Measurements from ENCODE around the gene AUP1.

Gene AUP1

DNA sequence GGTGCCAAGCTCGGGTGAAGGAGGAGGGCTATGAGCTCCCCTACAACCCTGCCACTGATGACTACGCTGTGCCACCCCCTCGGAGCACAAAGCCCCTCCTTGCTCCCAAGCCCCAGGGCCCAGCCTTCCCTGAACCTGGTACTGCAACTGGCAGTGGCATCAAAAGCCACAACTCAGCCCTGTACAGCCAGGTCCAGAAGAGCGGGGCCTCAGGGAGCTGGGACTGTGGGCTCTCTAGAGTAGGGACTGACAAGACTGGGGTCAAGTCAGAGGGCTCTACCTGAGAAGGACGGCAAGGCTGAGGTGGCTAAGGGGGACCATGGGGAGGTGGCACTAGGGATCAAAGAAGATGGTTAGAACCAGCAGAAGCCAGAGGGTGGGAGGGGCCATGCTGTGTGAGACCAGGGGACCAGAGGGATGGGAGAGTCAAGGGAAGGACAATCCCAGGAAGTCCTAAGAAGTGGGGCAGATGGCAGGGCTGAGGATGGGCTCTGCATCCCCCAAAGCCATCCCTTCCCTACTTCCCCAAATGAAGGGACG is 27.4 kb upstream of the AUP1 start:
- no peak for DNase-seq (ENCODE audit: low spot score)

DNA sequence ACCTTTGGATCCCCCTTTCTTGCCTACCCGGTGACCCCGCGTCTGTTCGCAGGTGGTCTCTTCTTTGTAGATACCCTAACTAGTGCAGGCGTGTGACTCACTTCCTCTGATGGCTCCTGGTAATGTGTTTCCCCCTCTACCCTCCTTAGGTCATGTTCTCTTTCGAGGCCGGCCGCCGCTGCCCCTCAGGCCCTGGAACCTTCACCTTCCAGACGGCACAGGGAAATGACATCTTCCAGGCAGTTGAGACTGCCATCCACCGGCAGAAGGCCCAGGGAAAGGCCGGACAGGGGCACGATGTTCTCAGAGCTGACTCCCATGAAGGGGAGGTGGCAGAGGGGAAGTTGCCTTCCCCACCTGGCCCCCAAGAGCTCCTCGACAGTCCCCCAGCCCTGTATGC is 26.7 kb upstream of the AUP1 start:
- DNase-seq (ENCODE audit: low spot score), result no peak

DNA sequence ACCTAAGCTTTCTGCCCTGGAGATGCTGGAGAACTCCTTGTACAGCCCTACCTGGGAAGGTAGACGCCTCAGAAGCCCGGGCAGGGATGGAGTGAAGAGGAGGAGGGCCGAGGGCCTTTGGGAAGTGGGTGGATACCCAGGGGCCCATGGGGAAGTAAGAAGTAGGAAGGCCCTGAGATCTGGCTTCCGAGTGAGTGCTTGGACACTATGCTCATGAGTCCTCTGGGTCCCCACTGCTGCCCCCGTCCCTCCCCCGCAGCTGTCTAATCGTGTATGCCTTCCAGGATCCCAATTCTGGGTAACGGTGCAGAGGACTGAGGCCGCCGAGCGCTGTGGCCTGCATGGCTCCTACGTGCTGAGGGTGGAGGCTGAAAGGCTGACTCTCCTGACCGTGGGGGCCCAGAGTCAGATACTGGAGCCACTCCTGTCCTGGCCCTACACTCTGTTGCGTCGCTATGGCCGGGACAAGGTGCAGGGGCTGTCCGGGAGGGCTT is 26.2 kb upstream of the AUP1 start:
- DNase-seq (ENCODE audit: low spot score), result no peak

DNA sequence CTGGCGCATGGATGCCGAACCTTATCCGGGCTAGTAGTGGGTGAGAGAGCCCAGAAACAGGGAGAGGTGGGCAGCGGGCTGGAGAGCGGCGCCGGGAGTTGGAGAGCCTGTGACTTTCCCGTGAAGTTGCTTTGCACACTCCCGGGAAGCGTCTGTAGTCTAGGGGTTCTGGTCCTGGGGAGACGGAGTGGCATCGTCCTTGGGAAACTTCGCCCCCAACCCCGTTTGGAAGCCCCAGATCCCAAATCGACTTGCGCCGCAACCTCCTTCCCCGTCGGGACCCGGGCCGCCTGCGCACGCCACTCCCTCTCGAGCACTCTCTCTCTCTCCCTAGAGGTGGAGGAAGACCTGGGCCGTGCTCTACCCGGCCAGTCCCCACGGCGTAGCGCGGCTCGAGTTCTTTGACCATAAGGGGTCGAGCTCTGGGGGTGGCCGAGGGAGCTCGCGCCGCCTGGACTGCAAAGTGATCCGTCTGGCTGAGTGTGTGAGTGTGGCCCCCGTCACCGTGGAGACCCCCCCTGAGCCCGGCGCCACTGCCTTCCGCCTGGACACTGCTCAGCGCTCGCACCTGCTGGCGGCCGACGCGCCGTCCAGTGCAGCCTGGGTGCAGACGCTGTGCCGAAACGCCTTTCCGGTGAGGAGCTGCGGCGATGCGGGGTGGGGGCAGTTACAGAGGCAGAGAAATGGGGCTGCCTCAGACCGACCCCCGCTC is 25.5 kb upstream of the AUP1 start:
- DNase-seq (ENCODE audit: low spot score), result peak; percentile 75

DNA sequence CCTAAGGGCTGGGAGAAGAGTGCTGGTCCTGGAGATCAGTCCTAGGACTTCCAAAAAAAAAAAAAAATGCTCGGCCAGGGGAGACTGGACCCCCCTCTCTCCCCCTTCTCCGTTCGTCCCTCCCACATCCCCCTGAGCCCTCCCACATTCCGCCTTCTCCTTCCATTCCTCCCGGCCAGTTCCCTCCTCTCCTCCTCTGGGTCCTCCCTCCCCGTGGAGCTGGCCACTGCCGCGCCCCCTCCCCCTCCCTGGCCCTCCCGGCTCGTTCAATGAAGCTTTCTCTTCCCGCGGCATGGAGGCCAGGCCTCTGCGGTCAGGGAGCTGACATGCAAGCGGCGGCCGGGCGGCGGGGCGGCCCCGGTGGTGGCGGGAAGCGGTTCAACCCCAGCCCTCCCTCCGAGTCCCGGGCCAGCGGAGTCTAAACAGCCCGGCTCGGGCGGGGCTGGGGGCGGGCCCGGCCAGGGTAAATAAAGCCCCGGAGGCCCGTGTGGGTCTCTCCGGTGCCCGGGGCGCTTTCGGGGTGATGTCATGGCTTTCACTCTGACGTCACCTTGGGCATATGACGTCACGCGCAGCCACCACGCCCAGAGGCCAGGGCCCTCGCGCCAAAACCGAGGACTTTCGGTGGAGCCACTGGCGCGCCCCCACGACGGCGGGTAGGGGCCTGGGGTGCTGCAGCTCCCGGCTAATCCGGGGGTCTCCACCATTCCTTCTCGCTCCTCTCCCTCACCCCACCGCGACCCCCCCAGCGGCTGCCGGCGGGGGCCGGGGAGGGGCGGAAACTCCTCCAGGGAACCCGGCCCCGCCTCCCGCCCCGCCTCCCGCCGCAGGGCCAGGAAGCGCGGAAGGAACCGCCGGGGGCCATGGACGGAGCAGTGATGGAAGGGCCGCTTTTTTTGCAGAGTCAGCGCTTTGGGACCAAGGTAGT is 24.6 kb upstream of the AUP1 start, which contains the start of the genes DOK1 and LOXL3:
DOK1 (plus strand) TSS at position 829 of the 928 bp plus-strand sequence; CDS start at position 864, 35 bp downstream.
LOXL3 (minus strand) TSS at position 51 of the 928 bp plus-strand sequence. CDS start 1,308 bp downstream, outside the sequence.
- DNase-seq (ENCODE audit: low spot score), result peak; percentile 90

DNA sequence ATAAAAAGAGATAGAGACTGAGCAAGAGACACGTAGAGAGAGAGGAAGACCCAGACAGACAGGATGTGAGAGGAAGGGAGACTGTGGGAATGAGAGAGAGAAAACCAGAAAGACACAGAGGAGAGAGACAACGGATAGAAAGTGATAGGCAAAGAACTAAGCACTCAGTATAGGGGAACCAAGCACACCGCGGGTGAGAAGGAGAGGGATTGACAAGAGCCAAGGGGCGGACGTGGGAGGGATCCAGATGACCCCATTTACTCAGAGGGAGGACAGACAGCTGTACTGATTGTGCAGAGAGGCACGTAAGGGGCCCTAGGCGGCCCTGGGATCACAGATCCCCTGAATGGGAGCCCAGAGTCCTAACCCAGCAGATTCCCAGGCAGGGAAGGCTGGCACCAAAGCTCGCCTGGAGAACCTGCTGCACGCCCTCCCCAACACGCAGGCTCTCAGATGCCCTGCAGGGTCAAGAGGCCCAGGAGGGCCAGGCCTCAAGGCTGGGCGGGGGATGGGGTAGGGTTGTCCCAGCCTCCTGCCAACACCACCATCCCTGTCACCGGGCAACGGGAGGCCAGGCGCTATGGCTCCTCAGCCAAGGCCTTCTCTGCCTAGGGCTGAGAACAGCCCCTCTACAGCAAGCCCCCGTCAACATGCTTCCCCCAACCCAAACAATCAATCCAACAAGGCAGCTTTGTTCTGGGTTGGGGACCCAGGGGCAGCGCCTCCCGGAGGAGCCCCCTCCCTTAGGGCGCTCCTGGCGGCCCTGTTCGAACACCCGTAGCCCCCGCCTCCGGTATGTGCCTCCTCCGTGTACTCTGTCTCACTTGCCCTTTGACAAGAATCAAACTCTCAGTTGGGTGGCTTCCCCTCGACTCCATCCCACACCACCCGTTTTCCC is 23.7 kb upstream of the AUP1 start:
- DNase-seq (ENCODE audit: low spot score), result no peak

DNA sequence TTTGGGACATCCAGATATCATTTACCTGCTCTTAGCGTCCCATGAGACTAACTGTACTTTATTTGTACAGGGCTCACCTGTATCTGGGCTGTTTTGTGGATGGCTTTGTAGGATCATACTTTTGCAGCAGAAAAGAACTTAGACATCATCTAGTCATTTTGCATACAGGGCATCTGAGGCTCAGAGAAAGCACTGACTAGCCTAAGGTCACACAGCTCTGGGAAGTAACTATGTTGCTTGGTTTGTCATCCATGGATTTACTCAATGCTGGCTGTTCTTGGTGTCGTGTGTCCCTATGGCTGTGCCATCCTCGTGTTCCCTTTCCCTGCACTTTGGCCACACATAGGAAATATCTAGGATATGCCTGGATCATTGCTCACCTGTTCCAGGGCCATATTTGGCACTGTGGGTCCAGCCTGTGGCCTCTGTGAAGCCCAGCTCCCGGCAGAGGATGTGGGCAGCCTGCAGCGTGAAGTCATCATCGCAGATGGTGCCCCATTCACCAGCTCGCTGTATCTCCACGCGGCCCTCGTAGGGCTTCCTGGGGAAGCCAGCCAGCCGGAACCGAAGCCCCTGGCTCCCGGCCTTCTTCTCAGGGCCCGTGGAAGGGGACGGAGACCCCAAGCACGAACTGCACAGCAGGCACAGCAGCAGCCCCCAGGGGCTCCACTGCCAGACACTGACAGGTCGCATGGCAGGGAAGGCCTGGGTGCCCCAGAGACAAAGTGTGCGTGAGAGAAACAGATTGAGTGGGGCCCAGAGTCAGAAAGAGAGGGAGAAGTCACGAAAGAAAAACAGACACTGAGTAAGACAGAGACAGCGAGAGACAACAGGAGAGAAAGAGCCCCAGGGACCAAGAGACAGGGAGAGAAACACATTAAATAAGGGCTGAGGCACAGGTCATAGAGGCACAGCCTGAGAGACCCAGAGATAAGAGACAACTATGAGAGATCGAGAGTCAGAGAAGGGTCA is 22.7 kb upstream of the AUP1 start:
- DNase-seq (ENCODE audit: low spot score), result no peak

DNA sequence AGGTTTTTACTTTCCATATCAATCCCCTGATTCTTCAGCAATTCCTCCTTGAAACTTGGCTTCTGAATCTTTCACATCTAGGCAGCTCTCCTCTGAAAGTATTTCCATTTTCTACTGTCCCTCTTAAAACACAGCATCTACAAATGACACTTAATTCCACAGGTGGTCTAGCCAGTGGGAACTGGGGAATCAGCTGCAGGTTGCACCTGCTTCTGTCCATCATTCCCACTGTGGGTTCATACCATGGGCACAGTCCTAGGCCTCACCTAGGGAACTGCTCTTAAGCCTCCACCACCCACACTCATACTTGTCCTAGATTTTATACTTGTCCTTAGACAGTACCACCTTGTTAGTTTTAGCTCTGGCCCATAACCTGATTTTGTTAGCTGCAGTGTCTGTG is 22.0 kb upstream of the AUP1 start:
- DNase-seq (ENCODE audit: low spot score), result no peak

DNA sequence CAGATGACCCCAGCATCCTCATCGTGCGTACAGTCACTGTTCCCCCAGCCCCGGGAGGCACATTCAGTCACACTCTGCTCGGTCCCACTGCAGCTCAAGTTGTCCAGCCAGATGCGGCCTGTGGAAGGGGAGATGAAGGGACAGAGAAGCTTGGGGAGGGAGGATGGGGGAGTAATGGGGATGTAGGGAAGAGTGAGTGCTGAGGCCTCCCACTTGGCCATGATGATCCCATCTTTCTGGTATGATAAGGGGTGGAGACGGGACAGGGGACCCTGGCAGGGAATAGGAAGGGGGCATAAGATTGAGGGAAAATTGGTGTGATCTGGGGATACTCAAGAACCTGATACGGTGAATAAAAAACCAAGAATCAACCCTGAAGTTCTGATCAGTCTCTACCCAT is 20.7 kb upstream of the AUP1 start:
- no peak for DNase-seq (ENCODE audit: low spot score)

DNA sequence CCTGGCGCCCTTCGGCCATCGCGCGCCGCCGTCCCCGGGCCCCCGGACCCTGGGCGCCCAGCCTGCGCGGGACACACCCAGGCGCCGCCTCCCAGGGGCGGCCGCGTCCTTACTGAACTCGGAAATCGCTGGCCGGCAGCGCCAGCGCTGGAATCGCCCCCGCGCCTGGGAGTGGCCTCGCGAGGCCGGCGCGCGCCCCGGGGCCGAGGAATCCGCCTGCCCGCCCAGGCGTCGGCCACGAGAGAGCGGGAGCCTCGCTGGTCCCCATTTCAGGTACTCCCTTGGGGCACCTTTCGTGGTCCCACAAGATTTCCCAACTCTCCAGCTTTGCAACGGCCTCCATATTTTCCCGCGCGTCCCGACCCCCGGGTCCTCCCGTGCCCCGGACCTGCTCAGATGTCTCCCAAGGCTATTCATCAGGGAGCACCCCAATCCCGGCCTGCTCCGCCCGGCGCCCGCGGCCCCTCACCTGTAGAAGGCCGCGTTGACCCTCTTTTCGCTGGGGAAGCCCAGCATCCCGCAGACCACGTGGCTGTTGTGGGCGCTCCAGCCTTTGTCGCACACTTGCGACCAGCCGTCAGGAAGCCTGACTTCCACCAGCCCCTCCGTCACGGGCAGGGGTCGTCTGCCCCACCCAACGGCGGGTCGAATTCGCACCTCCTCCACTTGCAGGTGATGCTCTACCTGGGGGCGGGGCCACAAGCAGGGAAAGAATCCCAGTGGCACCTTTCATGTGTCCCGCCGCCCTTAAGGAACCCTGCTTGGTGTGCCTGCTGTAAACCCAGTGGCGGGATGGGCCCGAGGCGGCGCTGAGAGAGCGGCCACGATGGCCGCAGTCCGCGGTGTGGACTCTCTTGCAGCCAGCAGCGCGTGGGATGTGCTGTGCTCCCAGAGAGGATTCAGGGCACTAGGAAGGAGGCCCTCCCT is 19.7 kb upstream of the AUP1 start:
- peak; percentile 84 for DNase-seq (ENCODE audit: low spot score)

DNA sequence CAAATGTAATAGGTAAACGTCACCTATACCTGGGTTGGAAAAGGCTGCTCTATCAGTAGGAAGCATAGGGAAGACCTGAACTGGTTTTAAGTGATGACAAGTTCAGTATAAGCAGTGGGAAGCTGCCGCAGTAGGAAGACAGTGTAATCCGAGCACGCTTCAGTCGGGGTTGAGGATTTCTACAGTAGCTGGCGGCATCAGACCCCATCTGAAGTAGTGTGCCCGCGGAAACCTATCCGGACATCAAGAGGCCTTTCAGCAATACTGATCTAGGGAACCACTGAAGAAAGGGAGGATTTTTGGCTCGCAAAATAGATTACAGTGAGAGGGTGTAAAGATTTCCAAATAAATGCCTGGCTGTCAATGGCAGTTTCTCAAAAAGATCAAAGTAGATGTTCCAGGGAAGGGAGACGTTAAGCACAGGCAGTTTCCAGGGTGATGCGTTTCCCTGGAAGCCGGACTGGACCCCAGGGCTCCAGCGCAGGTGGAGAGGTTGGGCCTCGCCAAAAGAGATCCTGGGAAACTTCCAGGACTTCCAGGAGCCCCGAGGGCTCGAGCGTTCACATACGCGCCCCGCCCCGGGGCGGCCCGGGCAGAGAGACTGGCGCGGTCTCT is 18.9 kb upstream of the AUP1 start:
- DNase-seq (ENCODE audit: low spot score), result no peak

DNA sequence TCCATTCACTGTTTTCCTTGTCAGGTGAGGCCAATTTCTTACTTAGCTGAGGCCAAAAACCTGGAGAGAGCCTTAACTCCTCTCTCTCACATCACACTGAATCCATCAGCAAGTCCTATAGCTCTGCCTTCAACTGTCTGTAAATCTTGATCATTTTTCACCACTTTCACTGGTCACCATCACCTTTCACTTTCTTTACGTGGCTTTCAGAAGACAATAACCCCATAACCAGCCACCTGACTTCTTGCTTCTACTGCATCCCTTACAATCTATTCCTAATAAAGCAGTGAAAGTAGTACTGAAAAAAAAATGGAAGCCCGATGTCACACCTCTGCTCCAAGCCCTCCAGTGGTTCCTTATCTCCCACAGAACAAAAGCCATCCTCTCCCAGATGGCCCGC is 16.5 kb upstream of the AUP1 start:
- no peak for DNase-seq (ENCODE audit: low spot score)

DNA sequence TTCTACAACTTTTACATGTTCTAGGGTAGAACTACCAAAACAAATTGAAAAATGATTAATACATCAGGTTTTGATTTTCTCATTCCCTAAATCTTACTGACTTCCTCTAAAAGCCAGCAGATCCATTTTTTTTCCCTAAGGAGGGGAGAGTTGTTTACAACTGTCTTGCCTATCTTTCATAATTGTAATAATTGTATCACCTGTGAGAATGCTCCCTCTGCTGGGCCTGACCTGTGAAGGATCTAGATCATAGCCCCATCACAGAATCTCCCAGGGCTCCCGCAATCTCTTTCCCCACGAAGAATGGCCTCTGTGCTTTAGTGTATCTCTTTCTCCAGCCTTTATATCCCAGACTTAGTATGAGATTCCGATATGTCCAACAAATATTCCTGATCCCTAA is 15.1 kb upstream of the AUP1 start:
- DNase-seq (ENCODE audit: low spot score), result no peak

DNA sequence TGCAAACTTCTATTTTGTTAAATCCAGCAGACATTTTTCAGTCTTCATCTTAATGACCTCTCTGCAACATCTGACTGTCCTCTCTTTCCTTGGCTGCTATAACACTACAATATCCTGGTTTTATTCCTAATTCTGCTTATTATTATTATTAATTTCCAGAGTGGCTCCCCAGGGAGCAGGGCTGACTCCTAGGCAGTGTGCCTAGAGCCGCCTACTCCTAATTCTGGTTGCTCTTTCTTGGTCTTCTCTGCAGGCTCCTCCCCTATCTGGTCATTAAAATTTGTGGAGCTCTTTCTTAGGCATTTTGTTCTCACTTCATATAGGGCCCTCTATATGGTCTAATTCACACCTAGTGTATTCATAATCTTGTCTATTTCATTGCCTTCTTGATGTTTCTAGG is 13.5 kb upstream of the AUP1 start:
- DNase-seq (ENCODE audit: low spot score), result no peak

DNA sequence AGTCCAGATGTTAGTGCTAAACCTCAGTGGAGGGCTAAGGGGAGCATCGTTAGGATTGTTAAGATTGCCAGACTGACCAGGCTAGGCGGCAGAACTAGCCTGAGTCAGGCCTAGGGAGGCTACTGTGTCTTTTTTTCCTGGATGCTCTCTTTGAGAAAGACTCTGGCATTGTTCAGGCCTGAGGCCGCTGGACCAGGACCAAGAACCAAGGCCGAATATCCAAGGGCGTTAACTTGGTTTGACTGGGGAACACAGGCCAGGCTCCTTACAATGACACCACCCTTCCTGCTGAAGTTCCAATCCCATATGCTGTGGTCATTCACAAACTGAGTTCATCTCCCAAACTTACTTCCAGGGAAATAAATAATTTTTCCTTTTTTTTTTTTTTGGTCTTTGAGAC is 10.8 kb upstream of the AUP1 start:
- DNase-seq (ENCODE audit: low spot score), result no peak

DNA sequence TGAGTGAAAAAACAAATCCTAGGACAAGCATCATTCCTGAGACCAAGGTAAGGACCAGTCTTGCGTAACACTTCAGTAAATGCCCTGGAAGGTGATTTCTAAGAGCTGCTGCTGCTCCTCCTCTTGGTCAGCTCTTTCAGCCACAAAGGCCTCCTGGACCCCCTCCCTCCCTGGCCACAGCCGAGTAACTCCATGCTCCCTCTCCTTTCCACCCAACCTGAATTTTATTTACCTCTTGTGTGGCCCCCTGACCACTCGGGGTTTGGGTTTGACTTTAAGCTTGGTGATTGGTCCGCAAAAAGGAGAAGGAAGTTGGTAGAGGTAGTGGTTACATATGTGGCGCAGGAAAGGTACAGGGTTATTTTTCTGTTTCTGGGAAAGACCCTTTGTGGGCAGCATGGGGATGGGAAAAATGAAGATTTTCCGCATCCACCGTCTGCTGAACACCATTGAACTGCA is 9.4 kb upstream of the AUP1 start:
- no peak for DNase-seq (ENCODE audit: low spot score)

DNA sequence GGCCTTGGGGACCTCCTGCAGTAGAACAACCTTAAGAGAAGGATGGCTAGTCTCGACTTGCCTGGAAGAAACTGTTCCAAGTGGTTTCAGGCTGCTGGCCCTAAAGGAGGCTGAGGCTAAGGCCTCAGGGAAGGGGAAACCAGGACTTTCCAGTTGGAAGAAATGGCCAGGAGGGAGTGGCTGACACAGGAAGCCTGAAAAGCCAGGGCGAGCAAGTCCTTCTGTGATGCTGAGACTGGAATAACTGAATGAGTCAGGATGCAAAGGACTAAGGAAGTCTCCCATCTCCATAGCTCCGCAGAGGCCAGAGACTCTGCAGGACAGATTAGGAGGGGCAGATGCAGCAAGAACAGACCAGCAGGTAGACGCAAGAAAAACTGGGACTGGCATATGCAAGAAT is 7.6 kb upstream of the AUP1 start:
- no peak for DNase-seq (ENCODE audit: low spot score)

DNA sequence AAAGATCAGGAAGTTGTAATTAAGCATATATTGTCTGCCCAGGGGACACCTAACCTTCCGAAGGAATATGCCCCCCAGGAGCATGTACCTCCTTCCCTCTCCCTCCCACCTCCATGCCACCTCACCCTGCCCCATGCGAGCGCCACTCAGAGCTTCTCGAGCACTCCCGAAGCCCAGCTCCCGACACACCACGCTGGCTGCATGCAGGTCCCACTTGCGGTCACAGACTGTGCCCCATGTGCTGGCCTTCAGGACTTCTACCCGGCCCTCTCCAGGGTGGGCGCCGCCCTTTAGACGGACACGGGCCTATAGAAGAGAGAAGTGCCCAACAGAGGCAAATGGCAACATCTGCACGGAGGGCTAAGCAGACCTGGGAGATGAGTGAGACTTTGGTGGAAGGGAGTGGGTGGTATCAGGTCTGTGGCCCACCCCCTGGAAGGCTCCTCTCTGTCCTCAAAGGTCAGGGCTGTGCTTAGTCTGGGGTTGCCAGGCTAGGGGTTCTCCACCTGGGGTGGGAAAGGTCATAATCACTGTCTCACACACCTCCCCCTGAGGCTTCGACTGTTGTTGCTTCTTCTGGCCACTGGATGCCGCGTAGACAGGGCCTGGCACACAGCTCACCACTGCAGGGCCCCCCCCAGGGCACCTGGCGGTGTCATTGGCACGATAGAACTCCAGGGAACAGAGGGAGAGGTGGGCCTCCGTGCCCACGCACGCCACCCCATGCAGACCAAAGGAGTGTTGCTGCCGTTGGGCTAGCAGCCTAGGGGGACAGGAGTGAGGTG is 6.9 kb upstream of the AUP1 start:
- DNase-seq (ENCODE audit: low spot score), result no peak
